COR-L47 (cell line): Measurements from ENCODE around the gene LRP1B.
"Not testable (repeated sequence)": the region's sequence is repeated elsewhere in the genome, so short reads cannot be mapped to it uniquely, and the experiment has no call there.

Source experiments
- DNase-seq: peaks from one replicate; lab custom pipeline; 2025; lab: John Stamatoyannopoulos, UW

The LRP1B gene

DNA sequence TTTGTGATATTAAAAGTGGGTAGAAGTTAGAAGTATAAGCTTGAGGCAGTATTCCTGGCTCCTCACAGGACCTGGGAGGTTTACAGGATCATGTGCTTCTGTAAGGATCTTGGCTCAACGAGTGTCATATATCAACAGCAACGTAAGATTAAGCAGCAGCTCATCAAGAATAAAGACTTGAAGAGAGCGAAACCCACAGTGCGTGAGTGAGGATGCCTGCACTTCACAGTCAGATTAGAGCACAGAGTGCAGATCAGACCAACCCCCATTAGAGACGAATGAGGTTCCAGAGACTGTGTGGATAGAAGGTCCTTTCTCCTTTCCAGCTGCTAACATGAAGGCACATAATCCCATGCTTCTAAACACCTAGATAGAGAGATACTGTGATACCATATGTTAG, 1693.9 kb downstream of the LRP1B start:
- no peak for DNase-seq

DNA sequence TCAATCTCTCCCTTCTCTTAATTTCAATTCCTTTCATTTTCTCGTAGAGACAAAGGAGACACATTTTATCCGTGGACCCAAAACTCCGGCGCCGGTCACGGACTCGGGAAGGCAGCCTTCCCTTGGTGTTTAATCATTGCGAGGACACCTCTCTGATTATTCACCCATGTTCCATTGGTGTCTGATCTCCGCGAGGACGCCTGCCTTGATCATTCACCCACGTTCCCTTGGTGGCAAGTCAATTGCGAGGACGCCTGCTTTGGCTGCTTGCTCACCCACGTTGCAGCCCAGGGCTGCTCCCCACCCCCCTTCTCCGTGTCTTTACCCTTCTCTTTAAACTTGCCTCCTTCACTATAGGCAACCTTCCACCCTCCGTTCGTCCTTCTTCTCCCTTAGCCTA, 1703.8 kb downstream of the LRP1B start:
- not testable (repeated sequence) for DNase-seq

DNA sequence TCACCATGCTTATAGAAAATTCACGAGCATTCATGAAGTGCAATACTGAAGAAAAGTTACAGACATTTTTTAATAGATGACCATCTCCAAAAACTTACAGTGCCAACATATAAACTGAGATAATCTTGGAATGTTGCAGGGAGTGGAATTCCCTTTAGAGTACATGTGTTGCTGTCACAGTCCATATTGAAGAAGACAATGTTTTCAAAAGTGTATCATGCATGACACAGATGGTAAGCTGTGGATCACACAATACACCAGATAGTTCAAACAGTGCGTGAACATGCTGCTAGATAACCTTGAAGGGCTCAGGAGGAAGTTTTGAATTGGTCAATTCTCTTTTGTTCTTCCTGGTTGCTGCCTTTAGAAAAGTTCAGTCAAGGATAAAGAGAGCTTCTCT, 1706.3 kb downstream of the LRP1B start:
- no peak for DNase-seq

DNA sequence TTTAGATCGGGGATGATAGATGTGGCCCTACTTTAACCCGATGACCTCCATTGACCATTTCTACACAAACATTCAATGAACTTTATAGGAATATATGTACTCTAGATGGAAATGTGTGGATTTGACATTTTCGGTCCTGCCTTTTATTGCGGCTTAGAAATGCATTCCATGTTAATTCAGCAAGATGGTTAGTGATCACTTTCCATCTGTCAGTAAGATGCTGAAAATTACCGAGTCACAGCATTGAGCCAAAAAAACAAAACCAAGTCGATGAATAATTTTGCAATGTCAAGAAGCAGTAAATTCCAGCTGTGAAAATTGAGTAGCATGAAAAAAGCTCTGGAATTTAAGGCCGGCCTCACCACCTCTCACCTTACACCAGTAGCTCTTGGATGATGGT, 1708.1 kb downstream of the LRP1B start:
- DNase-seq, result no peak

DNA sequence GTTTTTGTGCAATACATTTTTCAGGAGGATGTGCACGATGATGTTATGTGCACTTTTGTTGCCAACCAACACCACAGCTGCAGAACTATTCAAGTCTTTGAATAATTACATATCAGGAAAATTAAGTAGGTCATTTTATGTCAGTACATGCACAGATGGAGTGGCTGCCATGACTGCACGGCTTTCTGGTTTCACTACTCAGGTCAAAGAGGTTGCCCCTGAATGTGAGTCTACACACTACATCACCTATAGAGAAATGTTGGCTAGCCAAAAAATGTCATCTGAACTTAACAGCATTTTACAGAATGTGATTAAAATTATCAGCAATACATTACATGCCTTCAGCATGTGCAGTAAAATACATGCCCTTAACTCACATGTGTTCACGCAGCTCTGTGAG, 1713.3 kb downstream of the LRP1B start:
- no peak for DNase-seq

DNA sequence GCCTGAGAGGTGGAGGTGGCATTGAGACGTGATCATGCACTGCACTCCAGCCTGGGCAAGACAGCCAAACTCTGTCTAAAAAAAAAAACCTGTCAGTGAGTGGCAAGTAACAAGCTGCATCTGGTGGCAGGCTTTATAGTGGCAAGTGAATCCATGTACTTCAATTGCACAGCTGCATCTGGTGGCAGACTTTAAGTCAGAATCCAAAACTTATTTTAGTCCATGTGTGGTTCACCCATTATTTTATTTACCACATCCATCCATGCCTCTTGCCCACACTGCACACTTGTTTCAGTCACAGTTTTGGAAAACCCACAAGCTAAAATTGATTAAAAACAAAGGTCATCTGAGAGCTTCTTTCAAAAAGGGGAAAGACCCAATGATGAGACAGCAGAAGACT, 1714.2 kb downstream of the LRP1B start:
- no peak for DNase-seq

DNA sequence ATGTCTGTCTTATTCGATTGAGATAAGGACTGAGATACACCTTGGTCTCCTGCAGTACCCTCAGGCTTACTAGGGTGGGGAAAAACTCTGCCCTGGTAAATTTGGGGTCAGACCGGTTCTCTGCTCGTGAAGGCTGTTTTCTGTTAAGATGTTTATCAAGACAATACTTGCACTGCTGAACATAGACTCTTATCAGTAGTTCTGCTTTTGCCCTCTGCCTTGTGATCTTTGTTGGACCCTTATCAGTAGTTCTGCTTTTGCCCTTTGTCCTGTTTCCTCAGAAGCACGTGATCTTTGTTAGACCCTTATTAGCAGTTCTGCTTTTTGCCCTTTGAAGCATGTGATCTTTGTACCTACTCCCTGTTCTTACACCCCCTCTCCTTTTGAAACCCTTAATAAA, 1715.8 kb downstream of the LRP1B start:
- not testable (repeated sequence) for DNase-seq

DNA sequence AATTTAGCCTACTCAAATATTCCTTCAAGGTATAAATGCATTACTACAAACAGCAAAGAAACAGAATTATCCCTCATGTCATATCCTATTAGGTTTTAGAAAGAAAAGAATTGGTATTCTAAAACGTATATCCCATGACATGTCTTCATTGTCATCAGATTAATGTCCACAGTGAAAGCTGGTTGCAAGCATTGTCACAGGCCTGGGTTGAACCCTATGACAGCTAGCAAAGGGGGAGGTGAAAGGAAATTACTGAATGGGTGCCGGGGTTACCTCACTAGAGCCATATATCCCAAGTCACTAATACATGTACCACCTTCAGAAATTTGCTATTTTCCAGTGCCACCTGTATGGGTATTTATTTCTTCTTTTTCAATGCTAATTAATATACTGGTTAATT, 1720.1 kb downstream of the LRP1B start:
- DNase-seq, result no peak

DNA sequence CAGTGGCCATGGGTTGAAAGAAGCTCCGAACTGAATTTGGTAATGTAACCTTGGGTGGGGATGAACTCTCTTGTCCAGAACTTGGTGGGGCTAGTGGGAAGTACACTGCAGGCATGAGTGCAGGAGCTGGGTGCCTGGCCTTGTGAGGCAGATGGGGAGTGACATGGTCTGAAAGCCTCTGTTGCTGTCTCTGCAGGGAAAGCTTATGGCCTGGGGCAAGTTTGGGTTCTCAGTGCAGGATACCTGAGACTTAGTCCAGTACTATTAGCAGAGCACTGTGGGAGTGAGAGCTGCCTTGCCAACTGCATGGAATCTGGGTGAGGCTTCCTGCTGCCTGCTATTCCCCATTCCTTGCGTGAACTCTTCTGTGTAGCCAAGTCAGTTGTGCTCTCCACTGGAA, 1729.8 kb downstream of the LRP1B start:
- DNase-seq, result no peak

DNA sequence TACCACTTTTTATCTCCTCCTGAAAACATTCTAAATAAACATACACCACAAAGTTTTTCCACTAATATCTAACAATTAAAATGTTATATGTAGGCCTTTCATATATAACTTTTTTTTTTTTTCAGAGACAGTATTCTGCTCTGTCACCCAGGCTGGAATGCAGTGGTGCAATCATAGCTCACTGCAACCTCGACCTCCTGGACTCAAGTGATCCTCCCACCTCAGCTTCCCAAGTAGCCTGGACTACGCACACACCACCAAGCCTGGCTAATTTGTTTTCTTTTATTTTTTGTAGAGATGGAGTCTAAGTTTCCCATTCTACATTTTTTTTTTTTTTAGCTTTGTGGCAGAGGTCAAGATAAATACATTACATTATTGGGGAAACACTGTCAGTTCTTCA, 1738.0 kb downstream of the LRP1B start:
- DNase-seq, result no peak

DNA sequence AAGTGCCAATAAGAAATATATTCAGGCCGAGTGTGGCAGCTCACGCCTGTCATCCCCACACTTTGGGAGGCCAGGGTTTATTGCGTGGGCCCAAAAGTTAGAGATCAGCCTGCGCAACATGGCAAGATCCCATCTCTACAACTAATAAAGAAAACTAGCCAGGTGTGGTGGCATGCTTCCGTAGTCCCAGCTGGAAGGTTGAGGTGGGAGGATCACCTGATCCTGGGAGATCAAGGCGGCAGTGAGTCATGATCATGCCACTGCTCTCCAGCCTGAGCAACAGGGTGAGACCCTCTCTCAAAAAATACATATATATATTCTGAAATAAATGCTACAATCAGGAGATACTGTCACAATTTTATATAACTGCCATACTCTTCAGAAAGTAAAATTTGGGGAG, 1745.9 kb downstream of the LRP1B start:
- no peak for DNase-seq

DNA sequence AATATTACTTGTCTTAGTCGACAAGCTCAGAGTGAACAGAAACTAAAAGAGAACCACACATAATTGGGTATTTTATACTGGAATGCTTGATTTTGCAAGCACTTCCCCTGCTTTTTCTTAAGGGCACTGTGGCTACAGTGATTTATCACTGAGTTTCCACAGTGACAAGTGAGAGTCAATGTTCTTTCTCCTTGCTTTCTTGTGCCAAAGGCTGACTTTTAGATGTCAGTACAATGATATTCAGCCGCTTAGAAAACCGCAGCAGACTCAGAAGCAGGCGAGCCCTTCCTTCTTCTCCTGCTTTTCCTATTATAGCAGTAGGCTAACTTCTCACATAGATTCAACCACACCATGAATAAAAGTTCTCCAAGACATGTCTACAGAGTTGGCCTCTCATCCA, 1747.0 kb downstream of the LRP1B start:
- DNase-seq, result no peak

DNA sequence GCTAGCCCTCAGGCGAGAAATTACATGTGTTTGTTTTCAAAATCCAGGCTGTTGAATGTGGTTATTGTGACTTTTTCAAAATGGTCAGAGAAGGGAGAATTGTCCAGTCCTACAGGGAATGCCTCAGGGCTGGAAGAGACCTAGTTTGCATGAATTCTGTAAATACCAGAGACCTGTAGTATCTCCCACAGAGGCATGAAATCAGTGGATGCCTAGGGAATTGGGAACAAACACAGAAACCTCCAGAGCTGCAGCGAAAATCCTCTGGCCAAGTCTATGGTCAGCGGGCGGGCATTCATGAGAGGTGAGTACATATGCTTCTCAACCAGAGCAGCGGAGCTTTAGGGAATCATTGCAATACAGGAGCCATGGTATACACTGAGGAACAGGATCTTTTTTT, 1754.1 kb downstream of the LRP1B start:
- no peak for DNase-seq

DNA sequence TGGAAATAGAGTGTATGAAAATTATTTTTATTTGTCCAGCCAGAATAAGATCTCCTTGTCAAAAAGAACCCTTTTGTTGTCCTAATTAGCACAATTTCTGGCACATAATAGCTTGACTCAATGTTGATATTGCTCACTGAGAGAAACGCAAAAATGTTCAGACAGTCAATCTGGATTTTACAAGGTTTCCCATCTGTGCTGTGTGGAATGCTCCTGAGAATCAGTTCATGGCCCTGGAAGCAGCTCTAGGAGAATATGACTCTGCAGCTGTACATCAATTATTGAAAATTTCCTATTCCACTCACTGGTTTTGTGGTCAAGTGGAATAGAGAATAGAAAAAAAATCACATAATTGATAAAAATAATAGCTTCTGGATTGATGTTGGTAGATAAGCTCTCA, 1767.7 kb downstream of the LRP1B start:
- DNase-seq, result no peak

DNA sequence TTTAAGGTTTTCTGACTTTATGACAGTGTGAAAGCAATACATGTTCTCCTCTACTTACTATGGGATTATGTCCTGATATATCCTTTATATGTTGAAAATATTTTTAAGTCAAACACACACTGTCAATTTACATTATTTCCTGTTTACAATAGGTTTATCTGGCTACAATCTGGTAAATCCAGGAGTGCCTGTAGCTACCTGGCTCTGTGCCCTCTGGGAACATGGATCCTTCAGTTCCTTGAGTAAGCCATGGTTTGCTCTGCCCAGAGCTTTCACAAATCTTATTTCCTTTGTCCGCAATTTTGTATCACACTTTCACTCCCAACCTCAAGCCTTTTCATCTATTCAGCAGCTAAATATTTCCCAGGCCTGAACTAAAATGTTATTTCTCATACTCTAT, 1768.5 kb downstream of the LRP1B start:
- DNase-seq, result no peak

DNA sequence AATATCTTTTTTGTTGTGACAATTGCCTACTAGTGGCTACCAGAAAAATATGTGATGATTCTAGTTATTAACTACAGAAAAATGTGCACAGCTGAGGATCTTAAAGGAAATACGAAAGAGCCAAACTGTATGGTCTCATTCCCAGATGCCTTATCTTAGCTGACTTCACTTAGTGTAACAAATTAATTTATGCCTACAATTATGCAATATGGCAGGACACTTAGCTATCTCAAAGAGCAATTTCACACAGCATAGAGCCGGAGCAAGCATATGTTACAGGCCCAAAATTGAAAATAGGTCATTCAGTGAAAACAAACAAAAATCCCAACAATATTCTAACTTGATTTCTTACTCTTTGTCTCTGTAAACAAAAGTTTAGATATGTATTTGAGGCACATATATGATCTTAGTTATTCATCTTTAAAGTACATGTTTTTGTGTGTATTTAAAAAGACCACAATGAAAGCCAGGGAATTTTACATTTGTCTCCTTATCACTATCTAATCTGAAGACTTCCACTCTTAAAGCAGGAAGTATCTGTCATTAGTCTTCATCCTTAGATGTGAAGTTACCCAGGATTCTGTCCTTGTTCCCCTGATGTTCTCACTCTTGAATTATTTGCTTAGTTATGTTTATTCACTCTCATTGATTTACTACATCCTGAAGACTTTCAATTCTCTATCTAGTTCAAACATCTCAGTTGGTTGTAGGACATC, 1771.6 kb downstream of the LRP1B start:
- no peak for DNase-seq

DNA sequence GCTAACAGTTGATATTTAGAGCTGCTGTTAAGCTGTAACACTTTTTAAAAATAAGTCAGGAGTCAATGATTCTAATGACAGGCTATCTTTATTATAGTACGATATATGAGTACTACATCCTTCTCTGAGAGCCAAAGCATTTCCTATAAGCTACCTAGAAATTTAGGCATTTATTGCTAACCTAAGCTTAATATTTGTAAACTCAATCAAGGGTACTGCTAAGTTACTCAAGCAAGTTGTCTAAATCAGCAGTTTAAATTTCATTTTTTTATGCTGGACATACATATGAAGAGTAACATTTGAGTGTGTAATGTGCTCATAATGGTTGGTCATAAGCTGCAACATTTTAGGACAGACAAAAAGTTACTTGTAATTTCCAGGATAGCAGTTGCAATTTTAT, 1774.1 kb downstream of the LRP1B start:
- DNase-seq, result no peak

DNA sequence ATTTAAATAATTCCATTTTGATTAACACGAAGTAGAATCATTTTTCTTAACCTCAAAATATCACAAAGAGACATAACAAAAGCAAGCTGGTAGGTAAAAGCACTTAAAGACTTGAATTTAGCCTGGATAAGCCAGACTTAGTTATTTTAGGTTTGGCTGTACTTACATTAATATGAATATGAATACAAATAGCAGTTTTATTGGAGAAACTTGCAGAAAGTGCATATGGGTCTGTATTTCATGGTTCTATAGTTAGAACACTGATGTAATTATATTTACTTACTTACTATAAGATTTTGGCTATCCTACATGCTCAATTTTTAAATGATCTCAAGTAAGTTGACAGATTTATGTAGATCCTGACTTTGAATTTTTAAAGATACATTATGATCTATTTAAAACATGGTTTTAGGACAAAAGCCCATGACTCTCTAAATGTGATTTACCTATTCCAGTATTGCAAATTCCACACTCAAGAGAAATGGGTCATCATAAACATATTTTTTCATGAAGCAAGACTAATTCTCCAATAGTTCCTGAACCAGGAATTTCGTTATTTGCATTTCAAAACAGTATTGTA, 1775.2 kb downstream of the LRP1B start:
- DNase-seq, result no peak

DNA sequence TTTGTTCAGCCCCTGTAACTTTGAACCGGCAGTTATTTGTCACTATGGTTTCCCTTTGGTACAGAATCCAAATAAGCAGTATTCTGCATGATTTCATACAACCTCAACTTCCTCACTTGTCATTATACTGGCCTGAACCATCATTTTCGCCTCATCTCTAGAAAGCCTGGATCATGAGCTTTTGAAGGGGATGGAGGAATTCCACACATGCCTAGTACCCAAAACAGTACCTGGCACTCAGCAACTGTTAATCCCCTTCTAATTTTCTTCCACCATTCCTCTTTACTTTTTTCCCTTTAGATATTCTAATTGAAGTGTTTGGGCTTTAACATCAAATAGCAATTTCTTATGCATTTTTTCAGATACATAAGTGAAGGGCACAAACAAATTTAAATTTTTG, 1776.3 kb downstream of the LRP1B start:
- DNase-seq, result no peak

DNA sequence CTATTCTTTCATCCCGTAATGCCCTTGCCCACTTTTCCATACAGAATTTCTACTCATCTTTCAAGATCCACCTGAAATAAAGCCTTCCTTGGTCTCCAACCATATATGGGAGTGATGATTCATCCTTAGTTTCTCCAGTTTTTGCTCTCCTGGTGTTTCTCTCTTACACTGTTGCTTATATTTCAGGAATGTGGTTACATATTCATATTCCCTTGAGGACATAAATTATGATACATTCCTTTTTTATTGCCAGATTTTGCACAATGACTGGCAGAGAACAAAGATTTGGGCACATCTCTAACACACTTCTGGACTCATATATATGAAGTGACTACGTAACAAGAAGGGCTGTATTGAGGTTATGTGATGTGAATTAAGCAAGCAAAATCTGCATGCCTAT, 1777.3 kb downstream of the LRP1B start:
- no peak for DNase-seq

DNA sequence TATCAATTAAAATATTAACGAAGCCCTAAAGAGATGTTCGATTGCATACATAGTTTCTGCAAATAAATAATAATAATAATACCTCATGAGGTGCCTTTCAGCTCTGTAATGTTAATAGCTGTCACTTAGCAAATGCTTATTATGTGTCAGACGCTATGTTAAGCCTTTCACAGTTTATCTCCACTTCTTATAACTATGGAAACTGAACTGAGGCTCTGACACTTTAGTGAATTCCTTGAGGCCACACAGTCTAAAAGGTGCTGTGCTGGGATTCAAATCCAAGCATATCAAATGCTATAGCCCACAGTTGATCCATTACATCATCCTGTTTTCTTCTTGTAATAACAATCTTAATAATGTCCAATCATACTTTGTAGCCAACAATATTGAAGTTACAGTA, 1779.1 kb downstream of the LRP1B start:
- no peak for DNase-seq

DNA sequence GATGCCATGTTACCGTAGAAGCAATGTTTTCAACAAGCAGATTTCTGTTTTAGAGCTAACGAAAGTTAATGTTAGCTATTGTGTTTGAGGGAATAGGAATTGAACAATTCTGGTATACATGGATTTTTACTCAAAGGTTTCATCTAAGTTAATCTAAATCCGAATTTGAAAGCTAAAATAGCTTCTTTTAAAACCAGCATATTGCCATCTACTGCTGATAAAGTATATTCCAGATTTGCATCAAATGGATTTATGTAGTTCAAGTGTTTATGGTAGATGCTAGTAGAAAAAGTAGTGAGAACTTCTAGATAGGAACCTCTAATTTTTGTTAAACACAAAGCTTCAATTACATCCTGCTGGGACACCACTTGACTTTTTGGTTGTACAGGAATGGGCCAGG, 1781.1 kb downstream of the LRP1B start:
- no peak for DNase-seq

DNA sequence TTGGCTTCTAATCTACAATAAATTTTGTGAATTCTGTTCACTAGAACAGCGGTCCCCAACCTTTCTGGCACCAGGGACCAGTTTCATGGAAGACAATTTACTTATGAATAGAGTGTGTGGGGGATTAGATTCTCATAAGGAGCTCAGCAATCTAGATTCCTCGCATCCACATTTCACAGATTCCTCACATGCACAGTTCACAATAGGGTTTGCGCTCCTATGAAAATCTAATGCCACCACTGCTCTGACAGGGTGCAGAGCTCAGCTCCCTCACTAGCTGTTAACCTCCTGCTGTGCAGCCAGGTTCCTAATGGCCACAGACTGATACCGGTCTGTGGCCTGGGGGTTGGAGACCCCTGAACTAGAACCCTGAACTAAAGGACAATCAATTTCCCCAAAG, 1782.0 kb downstream of the LRP1B start:
- DNase-seq, result no peak

DNA sequence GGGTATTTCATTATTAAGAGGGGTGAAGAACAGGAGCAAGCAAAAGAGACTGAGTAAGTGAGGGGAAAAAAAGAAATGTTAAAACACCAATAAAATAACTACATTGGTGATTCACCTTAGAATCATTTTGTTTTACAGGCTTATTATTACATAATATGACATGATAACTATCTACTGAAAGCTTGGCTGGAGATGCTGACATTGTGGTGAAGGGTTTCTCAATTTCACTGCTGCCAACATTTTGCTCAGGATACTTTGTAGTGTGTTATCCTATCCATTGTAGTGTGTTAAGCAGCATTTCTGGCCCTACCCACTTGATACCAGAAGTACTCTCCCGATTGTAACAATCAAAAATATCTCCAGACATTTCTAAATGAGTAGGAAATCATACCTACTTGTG, 1786.0 kb downstream of the LRP1B start:
- DNase-seq, result no peak
